Keratinocyte (primary cell): Measurements from ENCODE around the gene AHRR. TPM values are rescaled to one million over a fixed set of nuclear protein-coding genes. Genes with fewer than 3 reads are reported as not detected.

ENCODE experiments used
- DNase-seq: peaks from one replicate; pipeline ENCODE4 v3.0.0-alpha.2; 2011; ENCODE audit warnings: low read depth, missing footprints, low spot score
- FAIRE-seq: peaks from 2 replicates; lab custom pipeline; 2011; peaks lifted over from hg19 to GRCh38; lab: Jason Lieb, UNC
- H2AFZ ChIP-seq: 2 replicates; pipeline ENCODE4 v1.6.0; 2012; ENCODE audit warnings: low read length, control low read depth, inconsistent platforms; ENCODE audit not compliant: control insufficient read depth
- H3K27ac ChIP-seq: 2 replicates; pipeline ENCODE4 v1.5.1; 2011; ENCODE audit warnings: low read length; ENCODE audit not compliant: control insufficient read depth, insufficient read depth
- H3K27me3 ChIP-seq: 3 replicates; pipeline ENCODE4 v1.6.0; 2011; ENCODE audit warnings: low read length; ENCODE audit not compliant: control insufficient read depth, insufficient read depth; ENCODE audit errors: extremely low read depth
- H3K36me3 ChIP-seq, 2 experiments: 2 replicates in 1 of 2; 3 replicates in 1 of 2; pipeline ENCODE4 v1.5.1; 2011; ENCODE audit warnings: low read length in 2 of 2, mild to moderate bottlenecking in 1 of 2; ENCODE audit not compliant: control insufficient read depth in 2 of 2, insufficient read depth in 2 of 2; ENCODE audit errors: extremely low read depth in 1 of 2
- H3K4me1 ChIP-seq: 3 replicates; pipeline ENCODE4 v1.5.1; 2011; ENCODE audit warnings: low read length; ENCODE audit not compliant: control insufficient read depth, insufficient read depth; ENCODE audit errors: extremely low read depth
- H3K4me2 ChIP-seq: 3 replicates; pipeline ENCODE4 v1.6.0; 2011; ENCODE audit warnings: low read depth, low read length; ENCODE audit not compliant: control insufficient read depth, insufficient read depth; ENCODE audit errors: extremely low read depth
- H3K4me3 ChIP-seq, 3 experiments: fragments of 200-600 bp in 1 of 3; sonication (generic) in 1 of 3; 2 replicates in 2 of 3; 3 replicates in 1 of 3; pipeline ENCODE4 v1.5.1; 2011 to 2016; ENCODE audit warnings: low read length in 3 of 3, mild to moderate bottlenecking in 3 of 3, control low read depth in 2 of 3, inconsistent platforms in 1 of 3, low read depth in 1 of 3, mixed read lengths in 1 of 3, mixed run types in 1 of 3, moderate library complexity in 1 of 3; ENCODE audit not compliant: control insufficient read depth in 2 of 3, insufficient read depth in 2 of 3; ENCODE audit errors: extremely low read depth in 1 of 3
- H3K79me2 ChIP-seq: 2 replicates; pipeline ENCODE4 v1.6.0; 2012; ENCODE audit warnings: low read length; ENCODE audit not compliant: control insufficient read depth, insufficient read depth
- H3K9ac ChIP-seq: 3 replicates; pipeline ENCODE4 v1.6.0; 2011; ENCODE audit warnings: low read length; ENCODE audit not compliant: control insufficient read depth, insufficient read depth; ENCODE audit errors: extremely low read depth
- H3K9me1 ChIP-seq: 3 replicates; pipeline ENCODE4 v1.6.0; 2011; ENCODE audit warnings: low read length; ENCODE audit not compliant: control insufficient read depth, insufficient read depth; ENCODE audit errors: extremely low read depth
- H3K9me3 ChIP-seq: 2 replicates; pipeline ENCODE4 v1.5.1; 2012; ENCODE audit warnings: low read depth, low read length; ENCODE audit not compliant: control insufficient read depth
- H4K20me1 ChIP-seq: 3 replicates; pipeline ENCODE4 v1.6.0; 2011; ENCODE audit warnings: low read length; ENCODE audit not compliant: control insufficient read depth, insufficient read depth; ENCODE audit errors: extremely low read depth
- EZH2 ChIP-seq: IDR thresholded peaks from one replicate; pipeline ENCODE4 v1.6.1; 2012; ENCODE audit warnings: inconsistent platforms, mild to moderate bottlenecking, low read length, moderate library complexity
- dilution Hi-C: fragments of 300-500 bp; cut with MboI; formaldehyde crosslinking; loops from one replicate; pipeline ENCODE4 v1.7.0; 2020; ENCODE audit warnings: low sequenced_read_pairs; ENCODE audit not compliant: extremely low pct_ligation_motif_present
- polyA plus RNA-seq, 5 experiments: library from polyadenylated mRNA; depleted of rRNA in 3 of 5; stranded (reverse) in 3 of 5; stranded (forward) in 1 of 5; unstranded in 1 of 5; fragments of >200 nt; gene quantifications; 1 replicate in 1 of 5; 2 replicates in 3 of 5; 3 replicates in 1 of 5; pipeline versions ENCODE4 v1.2.1 to v1.2.3, GENCODE V29; 2011 to 2012; ENCODE audit warnings: missing spikeins in 2 of 5, low read depth in 1 of 5, low replicate concordance in 1 of 5
- TF ChIP-seq, protein P1 (sequence below), 3 experiments: IDR thresholded peaks in 1 of 3; conservative IDR thresholded peaks in 1 of 3; optimal IDR thresholded peaks in 1 of 3; 2 replicates in 2 of 3; 3 replicates in 1 of 3; pipeline versions ENCODE3 to v1.5.1; 2011; ENCODE audit warnings: low read length in 3 of 3, mild to moderate bottlenecking in 3 of 3, moderate library complexity in 2 of 3, control low read depth in 1 of 3, inconsistent platforms in 1 of 3; ENCODE audit not compliant: insufficient read depth in 2 of 3; ENCODE audit errors: extremely low read depth in 1 of 3

The AHRR gene
- polyA plus RNA-seq, 1 donor (not counting 4 experiments of a cell fraction or from before 2014, with no cell fraction given) = 0.24 TPM

DNA sequence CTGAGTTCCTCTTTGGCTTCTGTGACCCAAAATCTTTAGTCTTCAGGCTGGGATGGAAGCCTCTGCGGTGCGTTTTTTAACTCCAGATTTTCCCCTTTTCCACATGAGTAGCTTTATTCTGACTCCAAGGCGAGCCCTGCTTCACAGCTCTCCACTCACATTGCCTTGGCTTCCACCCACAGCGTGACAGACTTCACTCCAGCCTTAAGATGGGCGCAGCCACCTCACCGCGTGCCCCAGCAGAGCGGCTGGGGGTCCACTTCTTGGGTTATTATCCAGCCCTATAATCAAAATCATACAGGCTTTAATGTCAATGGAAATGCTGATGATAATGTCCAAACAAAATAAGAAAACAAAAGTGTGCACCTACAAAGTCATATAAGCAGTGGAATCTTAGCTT is 122.7 kb downstream of the AHRR start:
- FAIRE-seq (no peak), DNase-seq (no peak)
- no peaks in the 10 kb centered on the region for H4K20me1 ChIP-seq
- peak overlapping the region; percentile 66 to 94 (median 88) for H3K4me3 ChIP-seq
- H3K36me3 ChIP-seq = peaks cover 14 to 19% of the 10 kb centered on the region in 2 experiments
- TF ChIP-seq, protein P1, sequence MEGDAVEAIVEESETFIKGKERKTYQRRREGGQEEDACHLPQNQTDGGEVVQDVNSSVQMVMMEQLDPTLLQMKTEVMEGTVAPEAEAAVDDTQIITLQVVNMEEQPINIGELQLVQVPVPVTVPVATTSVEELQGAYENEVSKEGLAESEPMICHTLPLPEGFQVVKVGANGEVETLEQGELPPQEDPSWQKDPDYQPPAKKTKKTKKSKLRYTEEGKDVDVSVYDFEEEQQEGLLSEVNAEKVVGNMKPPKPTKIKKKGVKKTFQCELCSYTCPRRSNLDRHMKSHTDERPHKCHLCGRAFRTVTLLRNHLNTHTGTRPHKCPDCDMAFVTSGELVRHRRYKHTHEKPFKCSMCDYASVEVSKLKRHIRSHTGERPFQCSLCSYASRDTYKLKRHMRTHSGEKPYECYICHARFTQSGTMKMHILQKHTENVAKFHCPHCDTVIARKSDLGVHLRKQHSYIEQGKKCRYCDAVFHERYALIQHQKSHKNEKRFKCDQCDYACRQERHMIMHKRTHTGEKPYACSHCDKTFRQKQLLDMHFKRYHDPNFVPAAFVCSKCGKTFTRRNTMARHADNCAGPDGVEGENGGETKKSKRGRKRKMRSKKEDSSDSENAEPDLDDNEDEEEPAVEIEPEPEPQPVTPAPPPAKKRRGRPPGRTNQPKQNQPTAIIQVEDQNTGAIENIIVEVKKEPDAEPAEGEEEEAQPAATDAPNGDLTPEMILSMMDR (optimal IDR thresholded peaks at IDR 0.05 in 1 of 3, IDR thresholded peaks at IDR 0.05 in 1 of 3, conservative IDR thresholded peaks at IDR 0.05 in 1 of 3; ENCODE audit: extremely low read depth in 1 of 3, insufficient read depth in 2 of 3, low read length in 3 of 3) = no peak
- TF ChIP-seq EZH2 = no peak
- no peaks in the 10 kb centered on the region for H3K9me3 ChIP-seq
- H3K9me1 ChIP-seq = no peaks in the 10 kb centered on the region
- peaks cover 16% of the 10 kb centered on the region for H3K4me1 ChIP-seq
- H3K9ac ChIP-seq = no peak overlapping the region
- peaks cover 24% of the 10 kb centered on the region for H3K79me2 ChIP-seq
- H3K27ac ChIP-seq = no peak overlapping the region
- no peak overlapping the region for H2AFZ ChIP-seq
- peak overlapping the region; percentile 75 for H3K4me2 ChIP-seq
- dilution Hi-C loops = no loop called here
- no peaks in the 10 kb centered on the region for H3K27me3 ChIP-seq

DNA sequence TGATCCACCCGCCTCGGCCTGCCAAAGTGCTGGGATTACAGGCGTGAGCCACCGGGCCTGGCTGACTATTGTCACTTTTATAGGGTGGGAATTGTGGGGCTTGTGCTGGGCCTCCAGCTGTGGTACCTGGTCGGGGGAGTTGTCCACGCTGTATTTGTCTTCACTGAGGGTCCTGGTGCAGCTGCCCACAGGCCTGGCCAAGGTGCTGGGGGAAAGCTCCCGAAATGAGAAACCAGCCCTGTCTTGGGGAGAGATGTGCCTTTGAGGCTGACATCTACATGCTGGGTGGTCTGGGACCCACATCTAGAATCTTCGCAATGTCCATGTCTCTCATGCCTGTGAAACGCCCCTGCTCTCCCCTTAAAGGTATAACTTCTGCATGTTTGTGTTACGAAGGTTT is 124.1 kb downstream of the AHRR start:
- no peak overlapping the region for H3K9ac ChIP-seq
- DNase-seq = no peak
- H3K36me3 ChIP-seq = peaks cover 14 to 21% of the 10 kb centered on the region in 2 experiments
- H3K9me1 ChIP-seq = no peaks in the 10 kb centered on the region
- FAIRE-seq = no peak
- no peak overlapping the region for H3K4me2 ChIP-seq
- H3K4me3 ChIP-seq = no peak overlapping the region
- no peaks in the 10 kb centered on the region for H3K9me3 ChIP-seq
- no peak overlapping the region for H3K27ac ChIP-seq
- TF ChIP-seq EZH2 = no peak
- TF ChIP-seq, protein P1 (optimal IDR thresholded peaks at IDR 0.05 in 1 of 3, IDR thresholded peaks at IDR 0.05 in 1 of 3, conservative IDR thresholded peaks at IDR 0.05 in 1 of 3; ENCODE audit: extremely low read depth in 1 of 3, insufficient read depth in 2 of 3, low read length in 3 of 3) = no peak
- H3K27me3 ChIP-seq = no peaks in the 10 kb centered on the region
- no peaks in the 10 kb centered on the region for H4K20me1 ChIP-seq
- H3K4me1 ChIP-seq = peaks cover 16% of the 10 kb centered on the region
- H3K79me2 ChIP-seq = peaks cover 24% of the 10 kb centered on the region
- no peak overlapping the region for H2AFZ ChIP-seq
- dilution Hi-C loops = no loop called here
